Lung (tissue), 12 donors: ENCODE data around the gene RNF8. TPM values are rescaled to one million over a fixed set of nuclear protein-coding genes. Genes with fewer than 3 reads are reported as not detected.

Experiments
- ATAC-seq: fragments of 200-7000 bp; cut with Tn5 transposase; one replicate; pipeline ENCODE4 v1.9.1; 2020; ENCODE audit warnings: moderate number of reproducible peaks; ENCODE audit not compliant: insufficient read depth, low FRiP score
- DNase-seq, 3 donors: peaks; one replicate each; pipeline ENCODE4 v3.0.0-alpha.2; 2013 to 2017
- H3K27ac ChIP-seq, 2 donors: one replicate each; pipeline ENCODE4 v1.5.1; 2013; ENCODE audit warnings: mild to moderate bottlenecking in 2 of 2, moderate library complexity in 2 of 2, control low read depth in 1 of 2, inconsistent platforms in 1 of 2, low read depth in 1 of 2, low read length in 1 of 2
- H3K27me3 ChIP-seq, 3 donors: one replicate each; pipeline ENCODE4 v1.5.1; 2013; ENCODE audit warnings: low read length in 2 of 3; ENCODE audit not compliant: control insufficient read depth in 3 of 3, insufficient read depth in 3 of 3
- H3K36me3 ChIP-seq, 4 donors: one replicate each; pipeline ENCODE4 v1.5.1; 2013; ENCODE audit warnings: low read length in 4 of 4, mild to moderate bottlenecking in 1 of 4, moderate library complexity in 1 of 4; ENCODE audit not compliant: control insufficient read depth in 4 of 4, insufficient read depth in 4 of 4
- H3K4me1 ChIP-seq, 5 donors: one replicate each; pipeline ENCODE4 v1.5.1; 2013; ENCODE audit warnings: low read length in 5 of 5, mild to moderate bottlenecking in 2 of 5, moderate library complexity in 1 of 5; ENCODE audit not compliant: control insufficient read depth in 5 of 5, insufficient read depth in 5 of 5
- H3K4me3 ChIP-seq: one replicate; pipeline ENCODE4 v1.5.1; 2013; ENCODE audit warnings: mild to moderate bottlenecking, control low read depth, moderate library complexity
- H3K9ac ChIP-seq, 2 donors: one replicate each; pipeline ENCODE4 v1.5.1; 2013; ENCODE audit warnings: low read length in 2 of 2, control low read depth in 1 of 2; ENCODE audit not compliant: insufficient read depth in 1 of 2
- H3K9me3 ChIP-seq, 4 donors: one replicate each; pipeline ENCODE4 v1.5.1; 2013; ENCODE audit warnings: low read length in 3 of 4, mild to moderate bottlenecking in 1 of 4, moderate library complexity in 1 of 4; ENCODE audit not compliant: control insufficient read depth in 4 of 4, insufficient read depth in 3 of 4
- WGBS, 2 donors: extraction: QIAGEN DNeasy Blood & Tissue Kit; methylation state at CpG; one replicate each; pipeline ENCODE4 v1.1.7; 2013; 5-methylcytosine and 5-hydroxymethylcytosine counted together
- polyA plus RNA-seq, 2 donors: library from polyadenylated mRNA; stranded (reverse); fragments of 200-250 nt; gene quantifications; one replicate each; pipeline ENCODE4 v1.2.1, GENCODE V29; 2013
- total RNA-seq, 2 donors: library from RNA; depleted of rRNA in 1 of 2; stranded (reverse); fragments of >200 nt in 1 of 2; gene quantifications; one replicate each; pipeline ENCODE4 v1.2.1, GENCODE V29; 2014 to 2021
- TF ChIP-seq, protein P1 (sequence below): IDR thresholded peaks from 2 replicates; pipeline ENCODE4 v1.5.1; 2012; ENCODE audit warnings: mild to moderate bottlenecking; ENCODE audit errors: control extremely low read depth, extremely low read depth
- donor health status: control.
- donor health status: control.
- donor health status: Bipolar disorder and iron deficiency.
- donor health status: healthy.
- donor health status: DM: yes; HTN: yes; CAD: no.

RNF8 gene
- total and polyA plus RNA-seq, 4 donors, result 10.5 to 28.1 (median 12.7) TPM

DNA sequence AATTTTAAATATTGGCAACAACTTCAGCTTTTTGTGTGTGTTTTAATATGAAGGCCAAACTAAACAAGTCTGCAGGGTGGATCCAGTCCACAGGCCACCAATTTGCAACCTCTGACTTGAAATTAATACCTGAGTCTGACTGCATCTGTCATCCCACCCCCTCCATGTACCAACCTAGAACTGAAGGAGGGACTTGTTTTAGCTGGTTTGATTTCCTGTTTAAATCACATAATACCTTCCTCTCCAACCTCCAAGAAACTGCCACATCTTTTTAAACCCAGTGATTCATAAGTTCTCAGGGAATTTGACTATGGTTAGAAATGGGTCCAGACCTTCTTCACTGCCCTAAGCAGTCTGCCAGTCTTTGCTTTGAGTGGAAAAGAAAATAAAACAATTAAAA lies 21.6 kb downstream of the RNF8 start:
- H3K27me3 ChIP-seq, result no peaks in the 10 kb centered on the region
- no peak overlapping the region for H3K27ac ChIP-seq
- DNase-seq, result no peak
- H3K9me3 ChIP-seq, result no peaks in the 10 kb centered on the region
- H3K4me3 ChIP-seq, result no peak overlapping the region
- TF ChIP-seq, protein P1, sequence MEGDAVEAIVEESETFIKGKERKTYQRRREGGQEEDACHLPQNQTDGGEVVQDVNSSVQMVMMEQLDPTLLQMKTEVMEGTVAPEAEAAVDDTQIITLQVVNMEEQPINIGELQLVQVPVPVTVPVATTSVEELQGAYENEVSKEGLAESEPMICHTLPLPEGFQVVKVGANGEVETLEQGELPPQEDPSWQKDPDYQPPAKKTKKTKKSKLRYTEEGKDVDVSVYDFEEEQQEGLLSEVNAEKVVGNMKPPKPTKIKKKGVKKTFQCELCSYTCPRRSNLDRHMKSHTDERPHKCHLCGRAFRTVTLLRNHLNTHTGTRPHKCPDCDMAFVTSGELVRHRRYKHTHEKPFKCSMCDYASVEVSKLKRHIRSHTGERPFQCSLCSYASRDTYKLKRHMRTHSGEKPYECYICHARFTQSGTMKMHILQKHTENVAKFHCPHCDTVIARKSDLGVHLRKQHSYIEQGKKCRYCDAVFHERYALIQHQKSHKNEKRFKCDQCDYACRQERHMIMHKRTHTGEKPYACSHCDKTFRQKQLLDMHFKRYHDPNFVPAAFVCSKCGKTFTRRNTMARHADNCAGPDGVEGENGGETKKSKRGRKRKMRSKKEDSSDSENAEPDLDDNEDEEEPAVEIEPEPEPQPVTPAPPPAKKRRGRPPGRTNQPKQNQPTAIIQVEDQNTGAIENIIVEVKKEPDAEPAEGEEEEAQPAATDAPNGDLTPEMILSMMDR, result no peak
- H3K4me1 ChIP-seq, result peaks cover 0 to 7% (median 2%) of the 10 kb centered on the region in 5 donors
- peaks cover 6 to 23% (median 14%) of the 10 kb centered on the region in 4 donors for H3K36me3 ChIP-seq
- no peak overlapping the region for H3K9ac ChIP-seq
- ATAC-seq, result no peak

DNA sequence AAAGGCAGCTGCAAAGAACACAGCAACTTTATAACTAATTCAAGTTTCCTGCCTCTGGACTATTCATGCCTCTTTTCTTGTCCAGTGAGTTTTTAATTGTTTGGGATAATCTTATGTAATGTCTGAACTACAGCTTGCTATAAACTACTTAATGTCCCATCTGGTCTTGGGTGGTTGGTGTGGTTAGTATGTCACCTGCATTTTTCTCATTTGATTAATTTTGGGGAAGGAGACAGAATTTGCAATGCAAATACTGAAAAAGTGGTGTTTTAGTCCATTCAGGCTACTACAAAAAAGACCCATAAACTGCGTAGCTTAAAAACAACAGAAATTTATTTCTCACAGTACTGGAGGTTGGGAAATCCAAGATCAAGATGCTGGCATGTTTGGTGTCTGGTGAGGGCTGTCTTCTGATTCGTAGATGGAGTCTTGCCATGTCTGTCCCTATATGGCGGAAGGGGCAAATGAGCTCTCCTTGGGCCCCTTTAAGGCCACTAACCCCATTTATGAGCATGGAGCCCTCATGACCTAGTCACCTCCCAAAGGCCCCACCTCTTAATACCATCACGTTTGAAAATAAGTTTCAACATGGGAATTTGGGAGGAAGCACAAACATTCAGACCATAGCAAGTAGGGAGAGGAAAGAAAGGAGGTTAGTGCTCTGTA lies 22.4 kb downstream of the RNF8 start:
- H3K36me3 ChIP-seq, result peaks cover 10 to 29% (median 15%) of the 10 kb centered on the region in 4 donors

DNA sequence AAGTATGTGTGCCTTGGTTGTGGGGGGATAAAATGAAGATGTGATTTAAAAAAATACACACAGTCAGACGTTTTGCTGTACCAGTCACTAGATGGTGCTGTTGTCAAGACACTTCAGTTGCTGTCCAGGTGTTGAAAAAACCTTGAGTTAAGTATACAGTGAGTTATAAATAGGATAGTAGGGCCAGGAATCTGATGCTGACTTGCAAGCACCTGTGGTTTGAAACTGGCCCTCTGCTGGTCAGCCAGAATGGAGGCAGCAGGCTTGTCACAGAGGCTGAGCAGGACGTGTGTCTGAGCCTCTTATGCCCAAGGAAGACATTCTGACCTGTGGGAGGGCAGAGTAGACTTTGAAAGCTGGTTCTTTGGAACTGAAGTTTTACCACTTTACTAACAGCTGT lies 27.8 kb downstream of the RNF8 start:
- no peak overlapping the region for H3K27ac ChIP-seq
- peaks cover 12 to 35% (median 22%) of the 10 kb centered on the region in 4 donors for H3K36me3 ChIP-seq
- H3K9me3 ChIP-seq, result no peaks in the 10 kb centered on the region
- ATAC-seq (peak; percentile 27), DNase-seq (peak in 2 of 3 donors; percentile 14 to 46)
- no peak overlapping the region for H3K9ac ChIP-seq
- H3K4me3 ChIP-seq, result no peak overlapping the region
- WGBS, 2 donors, result 42 to 48% methylated on average over 2 of the region's 2 CpGs
- no peaks in the 10 kb centered on the region for H3K4me1 ChIP-seq
- H3K27me3 ChIP-seq, result no peaks in the 10 kb centered on the region
- TF ChIP-seq, protein P1, result peak; percentile 20

More for the DNA sequence above, 22.4 kb downstream of the RNF8 start:
- Histone ChIP-seq H3K4me1 (peaks cover 0 to 7% (median 2%) of the 10 kb centered on the region in 5 donors), H3K9ac (no peak overlapping the region), H3K27ac (no peak overlapping the region), H3K27me3 (no peaks in the 10 kb centered on the region), H3K9me3 (no peaks in the 10 kb centered on the region), H3K4me3 (no peak overlapping the region)
- TF ChIP-seq, protein P1, result no peak
- WGBS, 2 donors, result 81 to 85% methylated on average over 4 of the region's 4 CpGs
- DNase-seq (no peak), ATAC-seq (no peak)
